OCI-LY1 (cell line): ENCODE measurements around the gene RPN2.

Experiments used
- H2AFZ ChIP-seq: fragments of 200-600 bp; sonication (generic), shearing (Covaris generic); 2 replicates; pipeline ENCODE4 v1.6.0; 2014; ENCODE audit warnings: antibody characterized with exemption, mild to moderate bottlenecking, low read length
- H3F3A ChIP-seq: fragments of 200-600 bp; sonication (generic), shearing (Covaris generic); 2 replicates; pipeline ENCODE4 v1.6.0; 2014; ENCODE audit warnings: mild to moderate bottlenecking, antibody characterized with exemption, low read length, moderate library complexity; ENCODE audit not compliant: insufficient read depth
- H3K27ac ChIP-seq: fragments of 200-600 bp; sonication (generic); 2 replicates; pipeline ENCODE4 v1.5.1; 2014; ENCODE audit warnings: low read length, mixed run types, mild to moderate bottlenecking, low read depth; ENCODE audit not compliant: poor library complexity, severe bottlenecking
- H3K27me3 ChIP-seq: fragments of 200-600 bp; sonication (generic); 2 replicates; pipeline ENCODE4 v1.6.0; 2014; ENCODE audit warnings: antibody characterized with exemption, mild to moderate bottlenecking, low read length, moderate library complexity; ENCODE audit not compliant: insufficient read depth
- H3K36me3 ChIP-seq: fragments of 200-600 bp; sonication (generic); 2 replicates; pipeline ENCODE4 v1.6.1; 2014; ENCODE audit warnings: mild to moderate bottlenecking, antibody characterized with exemption, low read length, moderate library complexity, mixed read lengths; ENCODE audit not compliant: insufficient read depth
- H3K4me1 ChIP-seq: fragments of 200-600 bp; sonication (generic); 2 replicates; pipeline ENCODE4 v1.5.1; 2014; ENCODE audit warnings: mild to moderate bottlenecking, low read length, moderate library complexity; ENCODE audit not compliant: insufficient read depth, severe bottlenecking
- H3K4me2 ChIP-seq: fragments of 200-600 bp; sonication (generic), shearing (Covaris generic); 2 replicates; pipeline ENCODE4 v1.6.1; 2014; ENCODE audit warnings: low read length
- H3K4me3 ChIP-seq: fragments of 200-600 bp; sonication (generic); 2 replicates; pipeline ENCODE4 v1.5.1; 2014; ENCODE audit warnings: low read length, low read depth, mild to moderate bottlenecking, mixed read lengths; ENCODE audit not compliant: poor library complexity, severe bottlenecking
- H3K79me2 ChIP-seq: fragments of 200-600 bp; shearing (Covaris generic); 2 replicates; pipeline ENCODE4 v1.6.1; 2016; ENCODE audit warnings: mixed run types, low read length, mixed read lengths; ENCODE audit not compliant: insufficient read depth
- H3K9ac ChIP-seq: fragments of 200-600 bp; sonication (generic), shearing (Covaris generic); 2 replicates; pipeline ENCODE4 v1.6.1; 2014; ENCODE audit warnings: mild to moderate bottlenecking, low read length, mixed read lengths
- H3K9me2 ChIP-seq: fragments of 200-600 bp; sonication (generic), shearing (Covaris generic); 2 replicates; pipeline ENCODE4 v1.6.1; 2014; ENCODE audit warnings: low read depth, mild to moderate bottlenecking, low read length, mixed read lengths
- H3K9me3 ChIP-seq: fragments of 200-600 bp; shearing (Covaris generic); 2 replicates; pipeline ENCODE4 v1.6.1; 2014; ENCODE audit warnings: low read length, mixed read lengths
- H4K20me1 ChIP-seq: fragments of 200-600 bp; sonication (generic), shearing (Covaris generic); 2 replicates; pipeline ENCODE4 v1.6.0; 2016; ENCODE audit warnings: mild to moderate bottlenecking, low read length; ENCODE audit not compliant: insufficient read depth
- CTCF ChIP-seq: fragments of 200-600 bp; sonication (generic), shearing (Covaris generic); IDR thresholded peaks from 2 replicates; pipeline ENCODE4 v1.5.1; 2017; ENCODE audit warnings: mild to moderate bottlenecking, antibody characterized with exemption, low read length, moderate library complexity, mixed read lengths
- EZH2 ChIP-seq: fragments of 200-600 bp; sonication (generic), shearing (Covaris generic); IDR thresholded peaks from 2 replicates; pipeline ENCODE4 v1.8.0; 2017; ENCODE audit warnings: borderline replicate concordance, mixed run types, mild to moderate bottlenecking, antibody characterized with exemption, low read length, moderate library complexity, mixed read lengths

Gene RPN2

GRCh38 chr20:37218976-37219375, 39.8 kb downstream of the RPN2 start:
- H3K4me3 ChIP-seq, result no peak overlapping the region
- no peaks in the 10 kb centered on the region for H3K9me2 ChIP-seq
- no peak overlapping the region for H3K9ac ChIP-seq
- TF ChIP-seq EZH2 (no peak), CTCF (no peak)
- H2AFZ ChIP-seq, result no peak overlapping the region
- H3K27ac ChIP-seq, result no peak overlapping the region
- H3K9me3 ChIP-seq, result no peaks in the 10 kb centered on the region
- H3F3A ChIP-seq, result no peaks in the 10 kb centered on the region
- H4K20me1 ChIP-seq, result no peaks in the 10 kb centered on the region
- peaks cover 92% of the 10 kb centered on the region for H3K36me3 ChIP-seq
- H3K4me1 ChIP-seq, result no peaks in the 10 kb centered on the region
- no peak overlapping the region for H3K4me2 ChIP-seq
- no peaks in the 10 kb centered on the region for H3K27me3 ChIP-seq
- 0 out of 2 replicates have a peak, but pooled peaks cover 4% of the 10 kb centered on the region for H3K79me2 ChIP-seq

DNA sequence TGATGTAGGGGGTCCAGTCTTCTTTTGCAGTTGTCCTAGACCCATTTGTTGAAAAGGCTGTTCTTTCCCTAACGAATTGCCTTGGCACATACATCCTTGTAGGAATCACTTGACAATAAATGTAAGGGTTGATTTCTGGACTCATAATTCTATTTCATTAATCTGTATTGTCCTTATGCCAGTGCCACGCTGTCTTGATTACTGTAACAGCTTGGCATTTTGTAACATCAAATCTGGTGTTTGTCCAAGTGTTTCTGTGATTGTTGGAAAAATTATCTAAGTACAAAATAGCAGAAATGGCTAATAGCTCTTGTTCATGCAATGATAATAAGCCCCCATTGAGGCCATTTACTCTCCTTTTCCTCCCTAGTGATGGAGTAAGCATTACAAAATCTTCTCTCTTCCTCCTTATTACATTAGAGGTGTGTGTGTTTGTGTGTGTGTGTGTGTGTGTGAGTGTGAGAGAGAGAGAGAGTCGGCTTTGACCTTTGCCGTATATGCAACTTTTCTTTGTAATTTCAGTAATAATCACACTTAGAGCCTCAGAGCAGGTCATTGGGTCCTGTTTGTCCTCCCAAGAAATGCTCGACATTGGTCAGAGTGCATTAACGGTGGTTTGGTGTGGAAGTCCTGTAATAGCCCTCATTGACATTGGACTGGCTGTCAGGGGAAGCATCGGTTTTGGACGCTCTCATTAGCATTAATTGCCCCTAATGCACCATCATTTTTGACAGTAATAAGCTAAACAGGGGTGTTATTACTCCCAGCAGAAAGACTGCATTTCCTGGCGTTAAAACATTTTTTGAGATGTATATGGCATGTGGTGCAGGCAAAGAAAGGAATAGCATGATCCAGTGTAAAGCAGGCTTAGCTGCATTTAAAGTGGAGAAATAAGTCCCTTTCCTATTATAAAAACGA, 40.9 kb downstream of the RPN2 start:
- H3K9me2 ChIP-seq, result no peaks in the 10 kb centered on the region
- H3K4me1 ChIP-seq, result no peaks in the 10 kb centered on the region
- H4K20me1 ChIP-seq, result no peaks in the 10 kb centered on the region
- H3K4me3 ChIP-seq, result no peak overlapping the region
- no peak overlapping the region for H2AFZ ChIP-seq
- no peak overlapping the region for H3K27ac ChIP-seq
- no peak overlapping the region for H3K9ac ChIP-seq
- H3K79me2 ChIP-seq, result 0 out of 2 replicates have a peak, but pooled peaks cover 4% of the 10 kb centered on the region
- no peak overlapping the region for H3K4me2 ChIP-seq
- no peak for TF ChIP-seq CTCF
- TF ChIP-seq EZH2, result no peak
- peaks cover 93% of the 10 kb centered on the region for H3K36me3 ChIP-seq
- no peaks in the 10 kb centered on the region for H3K27me3 ChIP-seq
- no peaks in the 10 kb centered on the region for H3F3A ChIP-seq
- no peaks in the 10 kb centered on the region for H3K9me3 ChIP-seq

GRCh38 chr20:37220731-37221130, 41.6 kb downstream of the RPN2 start:
- Histone ChIP-seq H3K4me1 (no peaks in the 10 kb centered on the region), H3K27me3 (no peaks in the 10 kb centered on the region), H3K9ac (no peak overlapping the region), H3K4me3 (no peak overlapping the region), H4K20me1 (no peaks in the 10 kb centered on the region), H2AFZ (no peak overlapping the region), H3F3A (no peaks in the 10 kb centered on the region), H3K4me2 (no peak overlapping the region), H3K36me3 (peaks cover 93% of the 10 kb centered on the region), H3K9me3 (no peaks in the 10 kb centered on the region), H3K27ac (no peak overlapping the region), H3K79me2 (0 out of 2 replicates have a peak, but pooled peaks cover 4% of the 10 kb centered on the region), H3K9me2 (no peaks in the 10 kb centered on the region)
- TF ChIP-seq EZH2, result no peak
- no peak for TF ChIP-seq CTCF
